Ovary (tissue), 9 donors: ENCODE results near the gene FARS2. TPM values are rescaled to one million over a fixed set of nuclear protein-coding genes. Genes with fewer than 3 reads are reported as not detected.

ENCODE experiments used
- DNase-seq, 5 donors: peaks; one replicate each; pipeline ENCODE4 v3.0.0-alpha.2; 2019 to 2020
- H3K27ac ChIP-seq, 2 donors: fragments of 200-600 bp; one replicate each; pipeline versions ENCODE4 v1.5.1 to v1.8.0; 2019 to 2022
- H3K27me3 ChIP-seq: fragments of 200-600 bp; one replicate; pipeline ENCODE4 v1.8.0; 2022
- H3K36me3 ChIP-seq: fragments of 200-600 bp; sonication (generic); one replicate; pipeline ENCODE4 v1.5.1; 2019
- H3K4me1 ChIP-seq: one replicate; pipeline ENCODE4 v1.8.1; 2013; ENCODE audit warnings: mild to moderate bottlenecking, moderate library complexity; ENCODE audit not compliant: insufficient read depth
- H3K4me3 ChIP-seq: fragments of 200-600 bp; sonication (generic); one replicate; pipeline ENCODE4 v1.5.1; 2017
- H3K9me3 ChIP-seq, 2 donors: fragments of 200-600 bp in 1 of 2; sonication (generic) in 1 of 2; one replicate each; pipeline versions ENCODE4 v1.5.1 to v1.8.1; 2013 to 2019; ENCODE audit warnings: mild to moderate bottlenecking in 1 of 2, moderate library complexity in 1 of 2
- CTCF ChIP-seq, 3 donors: fragments of 450-650 bp in 2 of 3; fragments of 200-600 bp in 1 of 3; IDR thresholded peaks; one replicate each; pipeline versions ENCODE4 v1.5.1 to v1.8.0; 2016 to 2022; ENCODE audit warnings: antibody characterized with exemption in 3 of 3, mild to moderate bottlenecking in 1 of 3
- EP300 ChIP-seq: sonication (generic); formaldehyde crosslinking; IDR thresholded peaks from one replicate; pipeline ENCODE4 v1.6.1; 2017; ENCODE audit warnings: antibody characterized with exemption
- POLR2A ChIP-seq: fragments of 450-650 bp; IDR thresholded peaks from one replicate; pipeline ENCODE4 v1.6.1; 2017; ENCODE audit warnings: antibody characterized with exemption, mild to moderate bottlenecking, moderate library complexity
- WGBS, 3 donors: extraction: QIAGEN DNeasy Blood & Tissue Kit in 1 of 3; methylation state at CpG; one replicate each; pipeline versions ENCODE4 v1.1.5 to v1.1.7; 2013 to 2017; 5-methylcytosine and 5-hydroxymethylcytosine counted together
- intact Hi-C, 4 donors: fragments of 100-400 bp; cut with DNase I; formaldehyde crosslinking; loops; one replicate each; pipeline versions ENCODE4 v1.11.0 to v1.15.1; 2022 to 2023
- polyA plus RNA-seq, 2 donors: library from polyadenylated mRNA; stranded (reverse); fragments of 200-250 nt in 1 of 2; fragments of 350-450 nt in 1 of 2; fragmentation: Illumina TruSeq in 1 of 2; extraction: RNeasy Lipid Tissue Mini Kit (QIAGEN cat#74804) in 1 of 2; gene quantifications; one replicate each; pipeline ENCODE4 v1.2.3, GENCODE V29; 2013 to 2014
- total RNA-seq, 7 donors: library from RNA; depleted of rRNA in 2 of 7; stranded (reverse); fragments of >200 nt in 2 of 7; fragmentation: NEBNext Ultra II Directional in 3 of 7; extraction: Animal tissue kit (Norgen Biotek cat#: 25700) in 3 of 7; gene quantifications; one replicate each; pipeline versions ENCODE4 v1.1.0 to v1.2.4, GENCODE V29; 2016 to 2023
- donor health status: DM: no; HTN: no; CAD: no; lungs with moderate emphysema.
- donor health status: DM: no; HTN: no; CAD: no.
- donor health status: Bipolar disorder and iron deficiency.
- donor health status: DM: yes; HTN: yes; CAD: no.
- donor health status: DM: no; HTN: no; CAD: no.
- donor health status: DM: yes; HTN: yes; CAD: no.

Gene FARS2
- total and polyA plus RNA-seq, 9 donors: 9.2 to 17.5 (median 11.0) TPM

GRCh38 chr6:5587648-5588047, 326.3 kb downstream of the FARS2 start:
- H3K36me3 ChIP-seq: no peaks in the 10 kb centered on the region
- intact Hi-C loops: no loop called here
- no peak overlapping the region for H3K27ac ChIP-seq
- no peak for DNase-seq
- no peak overlapping the region for H3K4me3 ChIP-seq
- H3K9me3 ChIP-seq: no peaks in the 10 kb centered on the region
- 90 to 96% (median 94%) methylated on average over 3 of the region's 3 CpGs for WGBS, 3 donors
- TF ChIP-seq CTCF (IDR thresholded peaks at IDR 0.05) (no peak), EP300 (no peak), POLR2A (no peak)
- H3K27me3 ChIP-seq: no peaks in the 10 kb centered on the region
- H3K4me1 ChIP-seq: no peaks in the 10 kb centered on the region

DNA sequence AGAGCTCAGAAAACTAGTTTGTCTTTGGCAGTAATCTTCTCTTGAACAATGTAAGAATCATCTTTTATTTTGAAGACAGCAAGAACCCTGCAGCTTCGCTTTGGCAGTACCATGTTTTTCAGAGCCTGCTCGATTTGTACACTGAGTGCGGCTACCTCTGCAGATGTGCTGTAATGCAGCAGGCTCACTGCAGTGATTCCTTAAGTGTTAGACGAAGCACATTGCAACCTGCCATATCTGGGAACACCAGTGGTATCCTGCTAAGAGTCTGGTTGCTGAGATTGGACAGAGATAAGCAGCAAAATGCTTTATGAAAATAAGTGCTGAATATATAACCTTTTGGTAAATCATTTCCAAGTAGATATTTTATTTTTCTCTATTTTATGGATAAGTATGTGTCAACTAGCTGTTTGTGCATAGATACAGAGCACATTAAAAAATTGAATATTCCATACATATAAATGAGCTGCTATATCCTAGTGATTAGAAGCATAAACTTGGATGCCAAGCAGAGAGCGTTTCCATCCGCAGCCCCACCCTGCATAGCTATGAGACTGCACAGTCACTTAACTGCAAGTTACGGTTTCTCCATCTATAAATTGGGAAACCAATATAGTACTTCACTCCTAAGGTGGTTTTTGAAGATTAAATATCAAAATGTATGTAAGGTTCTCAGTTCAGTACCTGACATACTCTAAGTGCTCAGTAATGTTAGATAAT, 328.3 kb downstream of the FARS2 start:
- intact Hi-C loops: no loop called here
- Histone ChIP-seq H3K4me1 (no peaks in the 10 kb centered on the region), H3K27me3 (no peaks in the 10 kb centered on the region), H3K27ac (no peak overlapping the region), H3K36me3 (no peaks in the 10 kb centered on the region), H3K9me3 (no peaks in the 10 kb centered on the region), H3K4me3 (no peak overlapping the region)
- whole genome bisulfite sequencing, 3 donors: 92 to 94% (median 94%) methylated on average over 7 of the region's 7 CpGs
- no peak for DNase-seq
- TF ChIP-seq POLR2A (no peak), EP300 (no peak), CTCF (IDR thresholded peaks at IDR 0.05) (no peak)

GRCh38 chr6:5590187-5590586, 328.9 kb downstream of the FARS2 start:
- no peak overlapping the region for H3K27ac ChIP-seq
- no peaks in the 10 kb centered on the region for H3K36me3 ChIP-seq

DNA sequence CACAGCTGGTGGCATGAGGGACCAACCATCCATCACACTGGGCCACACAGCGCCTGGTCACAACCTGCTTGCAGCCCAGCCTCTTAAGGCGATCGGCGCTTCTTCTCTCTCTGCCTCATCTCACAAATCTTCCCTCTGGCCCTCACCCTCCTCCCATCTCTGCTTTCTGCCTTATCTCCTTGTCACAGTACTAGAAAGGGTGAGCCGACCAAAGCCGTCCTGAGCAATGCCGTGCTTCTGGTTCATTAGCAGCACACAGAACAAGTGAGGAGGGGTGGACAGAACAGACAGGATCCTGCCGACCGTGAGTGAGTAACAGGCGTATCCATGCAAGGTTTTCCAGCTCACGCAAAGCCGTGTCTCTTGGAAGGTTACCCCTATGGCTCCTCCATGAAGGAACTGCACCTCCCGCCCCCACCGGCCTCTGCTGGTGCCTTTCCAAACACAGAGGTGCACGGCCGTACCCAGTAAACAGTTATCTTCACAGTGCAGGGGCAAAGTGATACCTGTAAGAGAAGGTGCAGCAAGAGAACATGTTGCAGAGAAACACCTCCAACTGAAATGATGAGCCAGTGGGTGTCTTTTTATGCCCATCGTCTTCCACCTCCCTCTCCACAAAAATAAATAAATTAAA, 331.7 kb downstream of the FARS2 start:
- Histone ChIP-seq H3K4me1 (no peaks in the 10 kb centered on the region), H3K9me3 (no peaks in the 10 kb centered on the region), H3K27me3 (no peaks in the 10 kb centered on the region), H3K27ac (no peak overlapping the region), H3K4me3 (no peak overlapping the region), H3K36me3 (no peaks in the 10 kb centered on the region)
- intact Hi-C loops: no loop called here
- WGBS, 3 donors: 78 to 83% (median 79%) methylated on average over 17 of the region's 17 CpGs
- no peak for DNase-seq
- no peak for TF ChIP-seq CTCF (IDR thresholded peaks at IDR 0.05)
- no peak for TF ChIP-seq POLR2A
- TF ChIP-seq EP300: no peak

More at GRCh38 chr6:5590187-5590586, 328.9 kb downstream of the FARS2 start:
- H3K27me3 ChIP-seq: no peaks in the 10 kb centered on the region
- H3K4me1 ChIP-seq: no peaks in the 10 kb centered on the region
- no peak overlapping the region for H3K4me3 ChIP-seq
- no peak for TF ChIP-seq POLR2A
- TF ChIP-seq EP300: no peak
- no peak for TF ChIP-seq CTCF (IDR thresholded peaks at IDR 0.05)
- DNase-seq: no peak
- 83 to 95% (median 83%) methylated on average over 5 of the region's 5 CpGs for WGBS, 3 donors
- intact Hi-C loops: no loop called here
- H3K9me3 ChIP-seq: no peaks in the 10 kb centered on the region
